HEK293 (cell line): ENCODE data around the gene RASA4.
"Not testable (repeated sequence)": the region's sequence is repeated elsewhere in the genome, so short reads cannot be mapped to it uniquely, and the experiment has no call there.

Experiments used
- MYNN ChIP-seq: fragments of 450-650 bp; formaldehyde crosslinking; IDR thresholded peaks from 2 replicates; pipeline ENCODE4 v1.5.1; 2016; ENCODE audit warnings: missing biosample characterization, missing genetic modification characterization, borderline replicate concordance
- SP7 ChIP-seq: fragments of 450-650 bp; formaldehyde crosslinking; IDR thresholded peaks from 2 replicates; pipeline ENCODE4 v1.5.1; 2016; ENCODE audit warnings: missing biosample characterization, missing genetic modification characterization
- TCF7L2 ChIP-seq: IDR thresholded peaks from 2 replicates; pipeline ENCODE4 v1.6.1; 2011; ENCODE audit warnings: low read depth, mild to moderate bottlenecking, inconsistent platforms, low read length, moderate library complexity, borderline replicate concordance
- ZBTB7A ChIP-seq: fragments of 450-650 bp; formaldehyde crosslinking; IDR thresholded peaks from 2 replicates; pipeline ENCODE4 v1.5.1; 2016; ENCODE audit warnings: low read depth, missing biosample characterization, missing genetic modification characterization
- ZNF184 ChIP-seq: fragments of 450-650 bp; IDR thresholded peaks from 2 replicates; pipeline ENCODE4 v1.5.1; 2018; ENCODE audit warnings: missing biosample characterization, mild to moderate bottlenecking, missing genetic modification characterization
- ZNF292 ChIP-seq: fragments of 450-650 bp; formaldehyde crosslinking; IDR thresholded peaks from 2 replicates; pipeline ENCODE4 v1.5.1; 2016; ENCODE audit warnings: low read depth, missing biosample characterization, missing genetic modification characterization, borderline replicate concordance
- ZNF324 ChIP-seq: fragments of 450-650 bp; formaldehyde crosslinking; IDR thresholded peaks from 2 replicates; pipeline ENCODE4 v1.5.1; 2016; ENCODE audit warnings: missing biosample characterization, missing genetic modification characterization
- TF ChIP-seq, protein P1 (sequence below): fragments of 450-650 bp; formaldehyde crosslinking; IDR thresholded peaks from 2 replicates; pipeline ENCODE4 v1.5.1; 2016; ENCODE audit warnings: missing biosample characterization, missing genetic modification characterization

DNA sequence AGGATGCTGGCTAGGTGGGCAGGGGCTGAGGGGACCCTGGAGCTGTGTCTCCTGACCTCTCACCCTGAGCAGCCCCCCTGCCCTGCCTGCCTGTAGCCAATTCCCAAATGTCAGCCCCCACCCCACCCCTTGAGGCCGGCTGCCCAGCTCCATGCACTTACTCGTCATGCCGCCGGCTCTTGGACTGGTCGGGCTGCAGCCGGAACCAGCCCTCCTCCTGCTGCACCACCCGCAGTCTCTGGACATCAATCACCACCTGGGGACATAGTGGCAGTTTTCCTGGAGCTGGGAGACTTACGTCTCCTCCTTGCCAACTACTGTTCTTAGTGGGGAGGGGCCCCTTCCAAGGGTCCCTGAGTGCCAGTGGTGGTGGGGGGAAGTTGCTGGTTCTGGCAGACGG is 16.9 kb downstream of the RASA4 start:
- not testable (repeated sequence) for TF ChIP-seq ZNF292 (tag by site-specific recombination); ZBTB7A (tag by site-specific recombination); ZNF184 (tag by site-specific recombination); SP7 (tag by site-specific recombination); ZNF324 (tag by site-specific recombination); MYNN (tag by site-specific recombination); TCF7L2
- TF ChIP-seq, protein P1, sequence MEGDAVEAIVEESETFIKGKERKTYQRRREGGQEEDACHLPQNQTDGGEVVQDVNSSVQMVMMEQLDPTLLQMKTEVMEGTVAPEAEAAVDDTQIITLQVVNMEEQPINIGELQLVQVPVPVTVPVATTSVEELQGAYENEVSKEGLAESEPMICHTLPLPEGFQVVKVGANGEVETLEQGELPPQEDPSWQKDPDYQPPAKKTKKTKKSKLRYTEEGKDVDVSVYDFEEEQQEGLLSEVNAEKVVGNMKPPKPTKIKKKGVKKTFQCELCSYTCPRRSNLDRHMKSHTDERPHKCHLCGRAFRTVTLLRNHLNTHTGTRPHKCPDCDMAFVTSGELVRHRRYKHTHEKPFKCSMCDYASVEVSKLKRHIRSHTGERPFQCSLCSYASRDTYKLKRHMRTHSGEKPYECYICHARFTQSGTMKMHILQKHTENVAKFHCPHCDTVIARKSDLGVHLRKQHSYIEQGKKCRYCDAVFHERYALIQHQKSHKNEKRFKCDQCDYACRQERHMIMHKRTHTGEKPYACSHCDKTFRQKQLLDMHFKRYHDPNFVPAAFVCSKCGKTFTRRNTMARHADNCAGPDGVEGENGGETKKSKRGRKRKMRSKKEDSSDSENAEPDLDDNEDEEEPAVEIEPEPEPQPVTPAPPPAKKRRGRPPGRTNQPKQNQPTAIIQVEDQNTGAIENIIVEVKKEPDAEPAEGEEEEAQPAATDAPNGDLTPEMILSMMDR (tag by site-specific recombination) = not testable (repeated sequence)
